ENCODE measurements around the gene USP4. TPM values are rescaled to one million over a fixed set of nuclear protein-coding genes. Genes with fewer than 3 reads are reported as not detected.

Gene USP4
- total and polyA plus RNA-seq, 2 experiments from 2014 or later, result 11.2 to 50.9 TPM

DNA sequence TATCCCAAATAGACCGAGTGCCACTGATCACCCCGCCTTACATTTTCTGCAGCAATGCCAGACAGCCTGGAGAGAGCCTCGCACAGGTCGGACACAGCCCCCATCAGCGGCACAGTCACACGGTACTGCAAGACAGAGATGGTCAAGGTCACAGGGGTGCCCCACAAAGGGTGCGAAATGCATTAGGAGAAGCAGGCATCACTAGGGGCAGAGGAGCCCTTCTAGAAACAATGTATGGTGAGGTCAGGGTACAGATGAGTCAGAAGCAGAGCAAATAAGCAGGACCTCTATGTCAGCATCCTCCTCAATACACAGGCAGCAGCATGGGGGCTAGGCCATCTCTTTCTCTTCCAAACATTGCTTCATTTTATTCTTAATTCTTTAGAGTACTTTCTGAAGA, 41.3 kb downstream of the USP4 start:
- Histone ChIP-seq H3K4me3 (no peak overlapping the region), H3K79me2 (ENCODE audit: insufficient read depth) (peaks cover 9% of the 10 kb centered on the region; the same call in 1 of the 2 replicates), H3K9me3 (ENCODE audit: low read depth) (no peaks in the 10 kb centered on the region), H3K4me1 (ENCODE audit: insufficient read depth) (0 out of 2 replicates have a peak, but pooled peaks cover 3% of the 10 kb centered on the region), H4K20me1 (ENCODE audit: insufficient read depth) (no peaks in the 10 kb centered on the region), H3K36me3 (ENCODE audit: low read depth) (peaks cover 55% of the 10 kb centered on the region), H2AFZ (no peak overlapping the region), H3K9me2 (ENCODE audit: insufficient read depth) (no peaks in the 10 kb centered on the region), H3K4me2 (ENCODE audit: unreplicated experiment) (no peak overlapping the region), H3F3A (ENCODE audit: insufficient read depth) (peaks cover 7% of the 10 kb centered on the region; the same call in 1 of the 2 replicates), H3K27me3 (replicated peaks; ENCODE audit: insufficient read depth) (no peaks in the 10 kb centered on the region), H3K9ac (no peak overlapping the region), H3K27ac (no peak overlapping the region)
- TF ChIP-seq EZH2 (IDR thresholded peaks at IDR 0.05; ENCODE audit: insufficient read depth, poor library complexity, severe bottlenecking) (no peak), EZH2phosphoT487 (IDR thresholded peaks at IDR 0.05; ENCODE audit: insufficient read depth, low read depth) (no peak)
- in situ Hi-C loops (cut with MboI), result no loop called here
- 94 to 97% methylated on average over 7 of the region's 7 CpGs for WGBS, 2 experiments (ENCODE audit: low coverage in 1 of 2, low lambda C conversion rate in 2 of 2, missing lambda C conversion rate in 2 of 2)
- DNase-seq, result no peak

DNA sequence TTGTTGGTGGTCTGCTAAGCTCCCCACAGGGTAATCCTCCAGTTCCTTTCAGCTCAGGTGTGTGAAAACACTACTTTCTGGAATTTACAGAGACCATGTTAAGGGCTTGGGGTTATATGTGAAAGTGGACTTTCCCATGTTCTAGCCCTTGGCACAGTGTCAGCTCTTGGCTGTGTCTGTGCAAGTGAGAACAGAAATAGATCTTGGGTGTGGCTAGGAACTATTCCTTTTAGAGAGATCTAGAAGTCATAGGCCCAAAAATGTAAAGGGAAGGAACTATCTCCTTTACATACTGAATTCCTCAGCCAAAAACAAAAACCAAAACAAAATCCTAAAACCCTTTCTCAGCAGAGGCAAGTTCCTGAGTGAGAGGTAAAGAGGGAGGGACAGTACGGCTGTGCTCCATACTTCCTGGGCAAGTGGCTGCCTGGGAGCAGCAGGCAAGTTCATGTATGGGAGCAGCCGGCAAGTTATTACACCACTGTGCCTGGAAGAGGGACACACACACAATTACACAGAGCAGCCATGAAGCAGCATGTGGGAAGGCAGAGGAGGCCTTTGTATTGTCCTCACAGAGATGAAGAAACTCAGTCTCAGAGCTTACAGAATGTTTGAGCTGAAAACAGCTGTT, 43.0 kb downstream of the USP4 start:
- TF ChIP-seq EZH2 (IDR thresholded peaks at IDR 0.05; ENCODE audit: insufficient read depth, poor library complexity, severe bottlenecking) (no peak), EZH2phosphoT487 (IDR thresholded peaks at IDR 0.05; ENCODE audit: insufficient read depth, low read depth) (no peak)
- peak; percentile 41 for DNase-seq
- H3K36me3 ChIP-seq (ENCODE audit: low read depth), result peaks cover 66% of the 10 kb centered on the region
- no peaks in the 10 kb centered on the region for H3K9me3 ChIP-seq (ENCODE audit: low read depth)
- H3K9ac ChIP-seq, result no peak overlapping the region
- H2AFZ ChIP-seq, result no peak overlapping the region
- no peaks in the 10 kb centered on the region for H3K9me2 ChIP-seq (ENCODE audit: insufficient read depth)
- no peak overlapping the region for H3K4me2 ChIP-seq (ENCODE audit: unreplicated experiment)
- no peaks in the 10 kb centered on the region for H4K20me1 ChIP-seq (ENCODE audit: insufficient read depth)
- H3F3A ChIP-seq (ENCODE audit: insufficient read depth), result peaks cover 7% of the 10 kb centered on the region; the same call in 1 of the 2 replicates
- peaks cover 9% of the 10 kb centered on the region; the same call in 1 of the 2 replicates for H3K79me2 ChIP-seq (ENCODE audit: insufficient read depth)
- 0 out of 2 replicates have a peak, but pooled peaks cover 3% of the 10 kb centered on the region for H3K4me1 ChIP-seq (ENCODE audit: insufficient read depth)
- no peaks in the 10 kb centered on the region for H3K27me3 ChIP-seq (replicated peaks; ENCODE audit: insufficient read depth)
- peak overlapping the region; percentile 9; the same call in 1 of the 2 replicates for H3K27ac ChIP-seq
- H3K4me3 ChIP-seq, result no peak overlapping the region
- in situ Hi-C loops (cut with MboI), result no loop called here
- 82 to 84% methylated on average over 2 of the region's 2 CpGs for WGBS, 2 experiments (ENCODE audit: low coverage in 1 of 2, low lambda C conversion rate in 2 of 2, missing lambda C conversion rate in 2 of 2)

GRCh38 chr3:49295489-49296058, 44.3 kb downstream of the USP4 start:
- Histone ChIP-seq H2AFZ (no peak overlapping the region), H3K79me2 (ENCODE audit: insufficient read depth) (peaks cover 9% of the 10 kb centered on the region; the same call in 1 of the 2 replicates), H3K9ac (no peak overlapping the region), H3K4me1 (ENCODE audit: insufficient read depth) (0 out of 2 replicates have a peak, but pooled peaks cover 3% of the 10 kb centered on the region), H3F3A (ENCODE audit: insufficient read depth) (peaks cover 7% of the 10 kb centered on the region; the same call in 1 of the 2 replicates), H3K9me2 (ENCODE audit: insufficient read depth) (no peaks in the 10 kb centered on the region), H3K27ac (no peak overlapping the region), H3K4me2 (ENCODE audit: unreplicated experiment) (no peak overlapping the region), H3K27me3 (replicated peaks; ENCODE audit: insufficient read depth) (no peaks in the 10 kb centered on the region), H3K9me3 (ENCODE audit: low read depth) (no peaks in the 10 kb centered on the region), H3K4me3 (no peak overlapping the region), H4K20me1 (ENCODE audit: insufficient read depth) (no peaks in the 10 kb centered on the region), H3K36me3 (ENCODE audit: low read depth) (peaks cover 66% of the 10 kb centered on the region)
- DNase-seq, result peak; percentile 68
- 60 to 68% methylated on average over 11 of the region's 11 CpGs for WGBS, 2 experiments (ENCODE audit: low coverage in 1 of 2, low lambda C conversion rate in 2 of 2, missing lambda C conversion rate in 2 of 2)
- in situ Hi-C loops (cut with MboI), result no loop called here
- TF ChIP-seq EZH2phosphoT487 (IDR thresholded peaks at IDR 0.05; ENCODE audit: insufficient read depth, low read depth) (no peak), EZH2 (IDR thresholded peaks at IDR 0.05; ENCODE audit: insufficient read depth, poor library complexity, severe bottlenecking) (no peak)

GRCh38 chr3:49294343-49294742, 45.5 kb downstream of the USP4 start:
- Histone ChIP-seq H3K36me3 (ENCODE audit: low read depth) (peaks cover 73% of the 10 kb centered on the region), H3F3A (ENCODE audit: insufficient read depth) (peaks cover 7% of the 10 kb centered on the region; the same call in 1 of the 2 replicates), H3K9me2 (ENCODE audit: insufficient read depth) (no peaks in the 10 kb centered on the region), H3K27ac (no peak overlapping the region), H3K4me2 (ENCODE audit: unreplicated experiment) (no peak overlapping the region), H3K27me3 (replicated peaks; ENCODE audit: insufficient read depth) (no peaks in the 10 kb centered on the region), H3K79me2 (ENCODE audit: insufficient read depth) (peaks cover 9% of the 10 kb centered on the region; the same call in 1 of the 2 replicates), H4K20me1 (ENCODE audit: insufficient read depth) (no peaks in the 10 kb centered on the region), H3K4me3 (no peak overlapping the region), H3K4me1 (ENCODE audit: insufficient read depth) (0 out of 2 replicates have a peak, but pooled peaks cover 3% of the 10 kb centered on the region), H3K9ac (no peak overlapping the region), H2AFZ (no peak overlapping the region), H3K9me3 (ENCODE audit: low read depth) (no peaks in the 10 kb centered on the region)
- no peak for DNase-seq
- WGBS, 2 experiments (ENCODE audit: low coverage in 1 of 2, low lambda C conversion rate in 2 of 2, missing lambda C conversion rate in 2 of 2), result 91 to 92% methylated on average over 8 of the region's 8 CpGs
- in situ Hi-C loops (cut with MboI), result no loop called here
- TF ChIP-seq EZH2 (IDR thresholded peaks at IDR 0.05; ENCODE audit: insufficient read depth, poor library complexity, severe bottlenecking) (no peak), EZH2phosphoT487 (IDR thresholded peaks at IDR 0.05; ENCODE audit: insufficient read depth, low read depth) (no peak)
